ENCODE measurements around the gene IQGAP3. TPM values are rescaled to one million over a fixed set of nuclear protein-coding genes. Genes with fewer than 3 reads are reported as not detected.
A peak's percentile ranks its signal among the peaks of the same experiment; 100 is the strongest.

The IQGAP3 gene
- polyA plus RNA-seq, 1 of the 3 experiments (the other 2 are of a cell fraction) = 15.6 TPM

DNA sequence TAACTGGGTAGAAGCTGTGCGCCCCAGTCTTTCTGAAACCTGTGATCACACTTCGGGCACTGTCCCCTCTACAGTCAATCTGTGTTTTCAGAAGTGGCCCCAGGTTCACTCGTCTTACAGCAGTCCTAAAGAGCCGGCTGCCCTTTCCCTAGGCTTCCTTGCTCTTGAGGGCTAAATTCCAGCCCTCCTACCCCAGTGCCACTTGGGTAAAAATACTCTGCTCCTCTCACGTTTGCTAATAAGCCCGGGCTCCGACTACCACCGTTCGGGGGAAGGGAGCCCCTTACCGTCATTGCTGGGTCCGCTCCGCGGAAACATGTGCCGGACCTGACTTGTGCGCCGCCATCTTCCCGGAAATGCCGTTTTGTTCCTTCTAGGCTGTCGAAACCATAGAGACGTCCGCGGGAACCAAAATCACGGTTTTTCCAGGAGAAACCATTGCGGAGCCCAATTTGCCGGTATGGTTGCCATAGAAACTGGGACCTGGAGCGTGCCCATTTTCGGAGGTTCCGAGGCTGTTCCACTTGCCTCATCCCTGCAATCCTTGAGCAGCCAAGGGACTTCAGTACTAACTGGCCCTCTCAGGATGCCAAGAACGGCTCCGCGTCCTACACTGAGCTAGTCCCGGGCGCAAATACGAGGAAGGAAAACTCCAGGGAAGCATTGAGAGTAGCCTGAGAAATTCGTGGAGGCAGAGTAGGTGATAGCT, 28.9 kb upstream of the IQGAP3 start, which contains the start of gene GPATCH4 (continued):
- TF ChIP-seq IRF3 (IDR thresholded peaks at IDR 0.05; ENCODE audit: low read depth, low read length) (no peak), TCF12 (IDR thresholded peaks at IDR 0.05) (peak; percentile 24; the same call in 1 of the 2 replicates), NRF1 (IDR thresholded peaks at IDR 0.05; ENCODE audit: low read depth, low read length) (no peak), CHD2 (IDR thresholded peaks at IDR 0.05; ENCODE audit: low read length, partially characterized antibody) (peak; percentile 76), YY1 (IDR thresholded peaks at IDR 0.05; ENCODE audit: low read depth) (peak; percentile 97), SMC3 (IDR thresholded peaks at IDR 0.05; ENCODE audit: low read depth, low read length) (no peak), GATA2 (CRISPR knock-in tag; IDR thresholded peaks at IDR 0.05) (no peak), JUND (IDR thresholded peaks at IDR 0.05) (no peak), MXI1 (IDR thresholded peaks at IDR 0.05; ENCODE audit: low read depth, low read length) (peak; percentile 100), TAF1 (IDR thresholded peaks at IDR 0.05; ENCODE audit: borderline replicate concordance, low read depth, low read length) (peak; percentile 94), FOXJ3 (CRISPR knock-in tag; IDR thresholded peaks at IDR 0.05) (no peak), TEAD4 (IDR thresholded peaks at IDR 0.05; ENCODE audit: borderline replicate concordance, insufficient read depth) (no peak), NFIC (IDR thresholded peaks at IDR 0.05; ENCODE audit: borderline replicate concordance) (no peak), MAX (IDR thresholded peaks at IDR 0.05; ENCODE audit: low read depth) (peak; percentile 100), EP300 (IDR thresholded peaks at IDR 0.05; ENCODE audit: borderline replicate concordance in 1 of 2, low read depth in 1 of 2, low read length in 1 of 2) (no peak), GABPA (IDR thresholded peaks at IDR 0.05; ENCODE audit: low read depth) (peak; percentile 87), RFX5 (IDR thresholded peaks at IDR 0.05; ENCODE audit: low read length) (peak; percentile 34; the same call in 1 of the 2 replicates), POLR2AphosphoS5 (IDR thresholded peaks at IDR 0.05; ENCODE audit: low read depth, low read length) (peak; percentile 93)
- TF ChIP-seq, protein P1, sequence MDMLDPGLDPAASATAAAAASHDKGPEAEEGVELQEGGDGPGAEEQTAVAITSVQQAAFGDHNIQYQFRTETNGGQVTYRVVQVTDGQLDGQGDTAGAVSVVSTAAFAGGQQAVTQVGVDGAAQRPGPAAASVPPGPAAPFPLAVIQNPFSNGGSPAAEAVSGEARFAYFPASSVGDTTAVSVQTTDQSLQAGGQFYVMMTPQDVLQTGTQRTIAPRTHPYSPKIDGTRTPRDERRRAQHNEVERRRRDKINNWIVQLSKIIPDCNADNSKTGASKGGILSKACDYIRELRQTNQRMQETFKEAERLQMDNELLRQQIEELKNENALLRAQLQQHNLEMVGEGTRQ (IDR thresholded peaks at IDR 0.05; ENCODE audit: borderline replicate concordance, low read depth, low read length) = no peak
- TF ChIP-seq, protein P2, sequence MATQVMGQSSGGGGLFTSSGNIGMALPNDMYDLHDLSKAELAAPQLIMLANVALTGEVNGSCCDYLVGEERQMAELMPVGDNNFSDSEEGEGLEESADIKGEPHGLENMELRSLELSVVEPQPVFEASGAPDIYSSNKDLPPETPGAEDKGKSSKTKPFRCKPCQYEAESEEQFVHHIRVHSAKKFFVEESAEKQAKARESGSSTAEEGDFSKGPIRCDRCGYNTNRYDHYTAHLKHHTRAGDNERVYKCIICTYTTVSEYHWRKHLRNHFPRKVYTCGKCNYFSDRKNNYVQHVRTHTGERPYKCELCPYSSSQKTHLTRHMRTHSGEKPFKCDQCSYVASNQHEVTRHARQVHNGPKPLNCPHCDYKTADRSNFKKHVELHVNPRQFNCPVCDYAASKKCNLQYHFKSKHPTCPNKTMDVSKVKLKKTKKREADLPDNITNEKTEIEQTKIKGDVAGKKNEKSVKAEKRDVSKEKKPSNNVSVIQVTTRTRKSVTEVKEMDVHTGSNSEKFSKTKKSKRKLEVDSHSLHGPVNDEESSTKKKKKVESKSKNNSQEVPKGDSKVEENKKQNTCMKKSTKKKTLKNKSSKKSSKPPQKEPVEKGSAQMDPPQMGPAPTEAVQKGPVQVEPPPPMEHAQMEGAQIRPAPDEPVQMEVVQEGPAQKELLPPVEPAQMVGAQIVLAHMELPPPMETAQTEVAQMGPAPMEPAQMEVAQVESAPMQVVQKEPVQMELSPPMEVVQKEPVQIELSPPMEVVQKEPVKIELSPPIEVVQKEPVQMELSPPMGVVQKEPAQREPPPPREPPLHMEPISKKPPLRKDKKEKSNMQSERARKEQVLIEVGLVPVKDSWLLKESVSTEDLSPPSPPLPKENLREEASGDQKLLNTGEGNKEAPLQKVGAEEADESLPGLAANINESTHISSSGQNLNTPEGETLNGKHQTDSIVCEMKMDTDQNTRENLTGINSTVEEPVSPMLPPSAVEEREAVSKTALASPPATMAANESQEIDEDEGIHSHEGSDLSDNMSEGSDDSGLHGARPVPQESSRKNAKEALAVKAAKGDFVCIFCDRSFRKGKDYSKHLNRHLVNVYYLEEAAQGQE (IDR thresholded peaks at IDR 0.05; ENCODE audit: low read depth, low read length) = peak; percentile 17; the same call in 1 of the 2 replicates
- TF ChIP-seq, protein P3, sequence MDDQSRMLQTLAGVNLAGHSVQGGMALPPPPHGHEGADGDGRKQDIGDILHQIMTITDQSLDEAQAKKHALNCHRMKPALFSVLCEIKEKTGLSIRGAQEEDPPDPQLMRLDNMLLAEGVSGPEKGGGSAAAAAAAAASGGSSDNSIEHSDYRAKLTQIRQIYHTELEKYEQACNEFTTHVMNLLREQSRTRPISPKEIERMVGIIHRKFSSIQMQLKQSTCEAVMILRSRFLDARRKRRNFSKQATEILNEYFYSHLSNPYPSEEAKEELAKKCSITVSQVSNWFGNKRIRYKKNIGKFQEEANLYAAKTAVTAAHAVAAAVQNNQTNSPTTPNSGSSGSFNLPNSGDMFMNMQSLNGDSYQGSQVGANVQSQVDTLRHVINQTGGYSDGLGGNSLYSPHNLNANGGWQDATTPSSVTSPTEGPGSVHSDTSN (IDR thresholded peaks at IDR 0.05) = no peak
